Measurements from ENCODE around the gene RAF1. TPM values are rescaled to one million over a fixed set of nuclear protein-coding genes. Genes with fewer than 3 reads are reported as not detected.
"Not testable (repeated sequence)": the region's sequence is repeated elsewhere in the genome, so short reads cannot be mapped to it uniquely, and the experiment has no call there.

RAF1 gene
- polyA plus RNA-seq (ENCODE audit: insufficient read depth in 1 of 5, insufficient read length in 5 of 5, low replicate concordance in 1 of 5): 100 to 1,000 TPM; 114 to 142 (median 127) TPM
- long read RNA-seq, donor 1, partial matches to known transcripts: 26 of 32 reads
- long read RNA-seq, donor 1, other reads (novel, unspliced or antisense): 0 of 32 reads
- long read RNA-seq, donor 2, transcript RAF1-201 (17 exons, 3,300 nt): major isoform, 7 of 8 reads
- long read RNA-seq, donor 2, partial matches to known transcripts: 0 of 8 reads
- long read RNA-seq, donor 2, other reads (novel, unspliced or antisense): 0 of 8 reads
- long read RNA-seq, donor 3, partial matches to known transcripts: 10 of 13 reads
- long read RNA-seq, donor 3, other reads (novel, unspliced or antisense): 0 of 13 reads
- long read RNA-seq, donor 4, transcript RAF1-201 (17 exons, 3,300 nt): major isoform, 6 of 9 reads
- long read RNA-seq, donor 4, partial matches to known transcripts: 0 of 9 reads
- long read RNA-seq, donor 4, other reads (novel, unspliced or antisense): 0 of 9 reads
- long read RNA-seq, donor 5, partial matches to known transcripts: 22 of 31 reads
- long read RNA-seq, donor 5, other reads (novel, unspliced or antisense): 0 of 31 reads
- long read RNA-seq, donor 6, transcript RAF1-201 (17 exons, 3,300 nt): major isoform, 12 of 41 reads
- long read RNA-seq, donor 6, partial matches to known transcripts: 26 of 41 reads
- long read RNA-seq, donor 6, other reads (novel, unspliced or antisense): 0 of 41 reads
- long read RNA-seq, donor 7, transcript RAF1-201 (17 exons, 3,300 nt): major isoform, 10 of 16 reads
- long read RNA-seq, donor 7, partial matches to known transcripts: 5 of 16 reads
- long read RNA-seq, donor 7, other reads (novel, unspliced or antisense): 0 of 16 reads
- long read RNA-seq, donor 8, partial matches to known transcripts: 0 of 3 reads
- long read RNA-seq, donor 8, other reads (novel, unspliced or antisense): 0 of 3 reads

- DNase-seq: peak; percentile 99
These were observed at the start of gene RAF1 for GRCh38 chr3:12663936-12664908. TSS of gene RAF1 (minus strand) at chr3:12664117. CDS start at chr3:12618721, 45,396 bp downstream.

DNA sequence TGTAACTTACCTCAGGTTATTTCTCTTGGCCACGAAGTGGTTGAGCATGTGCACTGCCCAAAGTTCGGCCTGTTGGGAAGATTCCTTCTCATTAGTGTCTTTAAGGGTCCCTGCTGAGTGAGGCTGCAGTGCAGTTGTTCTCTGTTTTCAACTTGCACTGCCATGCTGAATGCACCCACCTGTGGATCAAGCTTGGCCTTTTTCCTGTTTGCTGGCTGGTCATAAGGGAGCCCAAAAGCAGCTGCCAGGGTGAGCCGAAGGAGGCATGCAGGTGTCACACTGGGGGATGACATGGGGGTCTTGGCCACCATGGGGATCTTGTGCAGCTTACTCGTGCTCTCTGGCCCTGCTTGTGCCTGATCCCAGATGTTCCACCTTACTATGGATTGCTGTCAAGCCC, 46.1 kb upstream of the RAF1 start:
- DNase-seq: no peak

DNA sequence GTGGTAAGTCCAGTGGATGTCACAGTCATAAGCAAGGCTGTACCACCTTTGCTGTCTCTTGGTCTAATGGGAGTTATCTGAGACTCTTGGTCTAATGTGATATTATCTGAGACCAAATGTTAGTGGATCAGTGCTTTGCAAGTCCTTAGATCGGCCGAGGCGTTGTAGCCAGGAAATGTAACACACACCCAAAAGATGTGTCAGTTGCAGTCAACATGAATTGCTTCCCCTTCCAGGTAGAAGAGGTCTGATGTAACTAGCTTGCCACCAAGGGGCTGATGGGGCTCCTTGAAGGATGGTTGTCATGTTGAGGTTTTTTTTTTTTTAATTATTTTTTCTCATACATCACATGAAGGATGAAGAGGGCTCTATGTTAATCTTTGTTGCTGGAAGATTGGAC, 45.4 kb upstream of the RAF1 start:
- DNase-seq: no peak

DNA sequence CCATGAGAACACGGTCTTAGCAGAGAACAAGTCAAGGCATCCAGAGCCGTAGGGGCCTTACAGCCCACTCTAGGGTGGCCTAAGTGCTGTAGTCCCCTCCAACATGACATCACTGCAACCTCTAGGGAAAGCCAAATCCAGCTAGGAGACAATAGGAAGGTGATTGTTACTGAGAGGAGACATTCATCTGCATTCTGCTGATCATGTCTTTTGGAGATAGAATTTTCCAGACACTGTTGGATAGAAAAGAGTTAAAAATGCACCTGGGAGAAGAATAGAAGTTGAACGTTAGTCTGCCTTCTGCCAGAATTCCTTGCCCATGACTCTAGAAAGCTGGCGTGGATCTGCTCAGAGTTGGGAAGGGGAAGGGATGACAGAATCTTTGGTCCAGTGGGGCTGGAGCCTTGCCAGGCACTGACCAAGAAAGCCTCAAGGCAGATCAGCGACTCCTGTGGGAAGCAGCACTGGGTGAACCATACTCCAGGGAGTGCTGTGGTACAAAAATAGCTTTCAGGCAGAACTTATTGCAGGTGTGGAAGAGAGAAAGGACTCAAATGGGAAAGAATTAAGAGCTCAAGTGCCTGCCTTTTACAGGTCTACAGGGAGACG, 44.8 kb upstream of the RAF1 start:
- DNase-seq: no peak

GRCh38 chr3:12707449-12707848, 43.5 kb upstream of the RAF1 start:
- no peak for DNase-seq

DNA sequence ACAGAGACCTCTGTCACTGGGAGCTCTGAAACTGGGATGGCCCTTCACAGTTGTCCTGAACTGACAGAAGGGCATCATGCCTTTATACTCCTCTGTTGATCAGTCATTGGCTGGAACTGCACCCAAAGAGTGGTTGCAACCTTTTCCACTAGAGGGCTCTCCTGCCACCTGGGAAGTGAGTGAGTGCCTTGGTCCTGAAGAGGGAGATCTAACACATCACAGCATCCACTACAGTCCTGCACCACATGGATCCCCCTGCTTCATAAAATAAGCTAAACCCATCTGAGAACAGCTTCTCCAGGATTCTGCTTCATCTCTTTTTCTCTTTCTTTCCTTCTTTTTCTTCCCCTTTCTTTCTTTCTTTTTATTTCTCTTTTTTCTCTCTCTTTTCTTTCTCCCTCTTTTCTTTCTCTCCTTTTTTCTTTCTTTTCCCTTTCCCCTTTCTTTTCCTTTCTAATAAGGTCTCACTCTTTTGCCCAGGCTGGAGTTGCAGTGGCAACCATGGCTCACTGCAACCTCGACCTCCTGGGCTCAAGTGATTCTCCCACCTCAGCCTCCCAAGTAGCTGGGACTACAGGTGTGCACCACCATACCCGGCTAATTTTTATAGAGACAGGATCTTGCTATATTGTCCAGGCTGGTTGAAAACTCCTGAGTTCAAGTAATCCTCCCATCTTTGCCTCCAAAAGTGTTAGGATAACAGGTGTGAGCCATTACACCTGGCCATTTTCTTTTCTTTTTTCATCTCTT, 42.8 kb upstream of the RAF1 start:
- DNase-seq: no peak

DNA sequence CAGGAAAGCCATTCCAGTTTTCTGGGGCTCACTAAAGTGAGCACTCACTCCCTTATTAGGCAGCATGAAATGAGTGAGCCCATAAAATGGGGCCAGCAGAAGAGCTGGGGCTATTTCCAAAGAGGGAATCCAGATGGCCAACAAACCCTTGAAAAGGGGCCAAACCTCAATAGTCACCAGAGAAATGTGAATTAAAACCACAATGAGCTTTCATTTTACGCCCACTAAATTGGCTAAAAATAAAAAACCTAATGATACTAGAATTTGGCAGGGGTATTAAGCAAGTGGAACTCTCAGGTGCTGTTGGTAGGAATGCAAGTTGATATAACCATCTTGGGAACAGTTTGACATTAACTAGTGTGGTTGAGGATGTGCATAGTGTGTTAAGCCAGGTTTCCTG, 42.1 kb upstream of the RAF1 start:
- DNase-seq: no peak

DNA sequence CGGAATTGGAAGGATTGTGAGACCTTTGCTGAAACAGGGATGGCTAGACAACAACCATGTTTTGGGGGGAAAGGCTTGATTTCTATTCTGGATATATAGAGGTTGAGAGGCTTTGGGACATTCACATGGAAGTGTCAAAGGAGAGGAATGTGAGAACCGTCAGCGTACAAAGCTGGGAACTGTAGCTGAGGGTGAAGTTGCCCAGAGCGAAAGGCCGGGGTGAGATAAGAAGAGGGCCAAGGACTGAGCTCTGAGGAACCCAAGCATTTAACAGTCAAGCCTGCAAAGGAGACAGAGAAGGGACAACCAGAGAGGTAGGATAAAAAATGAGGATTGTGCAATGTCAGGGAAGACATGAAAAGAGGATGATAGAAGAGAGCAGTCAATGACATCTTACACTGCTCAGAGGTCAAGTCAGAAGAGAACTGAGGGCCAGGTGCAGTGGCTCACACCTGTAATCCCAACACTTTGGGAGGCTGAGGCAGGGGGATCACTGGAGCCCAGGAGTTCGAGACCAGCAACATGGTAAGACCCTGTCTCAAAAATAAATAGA, 41.5 kb upstream of the RAF1 start:
- no peak for DNase-seq

DNA sequence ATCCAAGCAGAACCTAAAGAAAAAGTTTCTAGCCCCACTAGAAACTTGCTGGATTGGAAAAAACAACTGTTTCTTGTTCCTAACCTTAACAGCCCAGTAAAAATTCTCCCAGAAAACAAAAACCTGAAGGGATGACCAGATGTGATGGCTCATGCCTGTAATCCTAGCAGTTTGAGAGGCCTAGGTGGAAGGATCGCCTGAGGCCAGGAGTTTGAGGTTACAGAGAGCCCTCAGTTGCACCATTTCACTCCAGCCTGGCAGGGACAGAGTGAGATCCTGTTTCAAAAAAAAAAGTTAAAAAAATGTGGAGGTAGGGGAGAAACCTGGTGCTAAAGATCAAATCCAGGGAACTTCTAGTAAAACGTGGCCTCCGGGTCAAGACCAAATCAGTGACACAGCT, 38.6 kb upstream of the RAF1 start:
- no peak for DNase-seq

GRCh38 chr3:12701601-12702000, 37.7 kb upstream of the RAF1 start:
- not testable (repeated sequence) for DNase-seq

GRCh38 chr3:12700800-12701199, 36.9 kb upstream of the RAF1 start:
- no peak for DNase-seq

- DNase-seq: no peak
These were observed 32.0 kb upstream of the RAF1 start for GRCh38 chr3:12695916-12696315.

DNA sequence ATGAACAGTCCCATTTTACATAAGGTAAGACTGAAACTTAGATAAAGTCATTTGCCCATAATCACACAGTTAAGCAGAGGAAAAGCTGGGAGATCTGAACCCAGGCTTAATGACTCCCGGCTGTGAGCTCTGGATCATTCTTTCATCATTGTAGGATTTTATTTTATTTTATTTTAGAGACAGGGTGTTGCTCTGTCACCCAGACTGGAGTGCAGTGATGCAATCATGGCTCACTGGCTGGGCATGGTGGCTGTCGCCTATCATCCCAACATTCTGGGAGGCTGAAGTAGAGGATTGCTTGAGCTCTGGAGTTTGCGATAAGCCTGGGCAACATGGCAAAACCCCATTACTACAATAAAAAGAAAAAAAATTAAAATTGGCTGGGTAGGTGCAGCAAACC, 31.2 kb upstream of the RAF1 start:
- DNase-seq: no peak

DNA sequence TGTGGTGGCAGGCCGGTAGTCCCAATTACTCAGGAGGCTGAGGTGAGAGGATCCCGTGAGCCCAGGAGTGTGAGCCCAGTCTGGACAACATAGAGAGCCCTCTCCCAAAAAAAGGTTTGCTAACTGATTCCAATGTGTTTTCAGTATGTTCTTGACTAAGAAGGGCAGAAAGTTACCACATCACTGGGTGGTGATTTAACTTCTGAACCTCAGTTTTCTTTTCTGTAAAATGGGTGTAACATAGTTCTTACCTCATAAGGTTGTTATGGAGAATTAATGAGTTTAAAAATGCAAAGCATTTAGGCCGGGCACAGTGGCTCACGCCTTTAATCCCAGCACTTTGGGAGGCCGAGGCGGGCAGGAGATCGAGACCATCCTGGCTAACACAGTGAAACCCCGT, 28.5 kb upstream of the RAF1 start:
- no peak for DNase-seq

- no peak for DNase-seq
These were observed 26.2 kb upstream of the RAF1 start for GRCh38 chr3:12689997-12690711.

DNA sequence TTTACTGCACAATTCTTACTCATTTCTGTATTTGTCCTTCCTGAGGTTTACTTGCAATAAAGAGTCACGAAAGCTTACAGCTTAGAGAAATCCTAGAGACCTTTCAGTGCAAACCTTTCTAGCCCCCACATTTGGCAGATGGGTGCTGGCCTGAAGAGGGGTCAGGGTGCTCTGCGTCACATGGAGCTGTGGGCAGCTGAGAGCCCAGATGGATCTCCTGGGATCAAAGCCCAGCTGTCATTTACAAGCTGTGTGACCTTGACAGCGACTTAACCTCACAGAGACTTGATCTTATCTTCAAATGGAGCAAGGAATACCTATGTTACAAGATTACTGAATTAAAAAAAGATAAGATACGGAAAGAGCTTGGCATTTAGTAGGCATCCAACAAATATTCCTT, 24.0 kb upstream of the RAF1 start:
- no peak for DNase-seq

DNA sequence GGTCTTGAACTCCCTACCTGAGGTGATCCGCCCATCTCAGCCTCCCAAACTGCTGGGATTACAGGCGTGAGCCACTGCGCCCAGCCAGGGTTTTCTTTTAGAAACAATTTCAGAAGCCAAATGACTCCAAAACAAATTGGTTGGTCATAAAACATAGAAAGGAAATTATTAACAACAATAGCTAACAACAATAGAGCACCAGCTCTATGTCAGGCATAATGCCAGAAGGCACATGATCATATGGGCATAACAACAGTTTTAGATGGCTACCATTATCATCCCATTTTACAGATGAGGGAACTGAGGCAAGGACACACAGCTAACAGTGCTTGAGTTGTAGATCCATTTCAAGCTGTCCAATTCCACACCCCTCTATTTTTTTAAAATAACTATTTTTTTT, 22.2 kb upstream of the RAF1 start:
- no peak for DNase-seq

DNA sequence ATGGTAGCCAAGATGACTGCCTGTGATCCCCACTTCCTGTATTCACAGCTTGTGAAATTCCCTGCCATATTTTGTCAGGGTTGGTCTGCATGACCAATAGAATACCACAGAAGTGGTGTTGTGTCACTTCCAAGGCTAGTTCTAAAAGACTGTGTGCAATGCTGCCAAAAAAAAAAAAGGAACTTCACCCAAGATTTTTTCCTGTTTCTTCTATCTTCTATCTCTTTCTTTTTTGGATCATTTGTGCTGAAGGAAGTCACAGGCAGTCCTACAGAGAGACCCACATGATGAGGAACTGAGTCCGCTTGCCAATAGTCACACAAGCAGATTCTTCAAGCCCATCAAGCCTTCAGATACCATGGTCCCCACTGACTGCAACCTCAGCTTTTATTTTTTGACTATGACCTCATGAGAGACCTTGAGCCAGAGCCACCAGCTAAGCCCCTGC, 18.1 kb upstream of the RAF1 start:
- DNase-seq: no peak
